Endothelial cell of umbilical vein (primary cell): Measurements from ENCODE around the gene FZD10. TPM values are rescaled to one million over a fixed set of nuclear protein-coding genes. Genes with fewer than 3 reads are reported as not detected.

Experiments
- BruUV-seq: library from RNA; stranded (reverse); fragments of 400-500 nt; replicated peaks from 2 replicates; lab custom pipeline; 2021; lab: Mats Ljungman, UMichigan
- CTCF ChIA-PET: fragments of 300-600, 350-600 bp; sonication (Branson Sonifier 250); formaldehyde crosslinking; loops from one replicate; lab custom pipeline; 2021; ENCODE audit warnings: antibody characterized with exemption, inconsistent platforms; lab: Charles Lee
- POLR2A ChIA-PET: fragments of 300-600, 350-600 bp; sonication (Branson Sonifier 250); formaldehyde crosslinking; loops from one replicate; lab custom pipeline; 2021; ENCODE audit warnings: antibody characterized with exemption, inconsistent platforms; lab: Charles Lee
- DNase-seq: peaks from one replicate; pipeline ENCODE4 v3.0.0-alpha.2; 2011; ENCODE audit warnings: low read depth, low spot score
- FAIRE-seq: peaks from 2 replicates; lab custom pipeline; 2011; peaks lifted over from hg19 to GRCh38; lab: Jason Lieb, UNC
- H2AFZ ChIP-seq: 2 replicates; pipeline ENCODE4 v1.6.0; 2012; ENCODE audit warnings: low read depth, low read length, control low read depth, inconsistent platforms
- H3K27ac ChIP-seq: 2 replicates; pipeline ENCODE4 v1.5.1; 2011; ENCODE audit warnings: low read depth, mild to moderate bottlenecking, control low read depth, low read length, moderate library complexity; ENCODE audit not compliant: insufficient read depth
- H3K27me3 ChIP-seq, 2 experiments: 2 replicates each; pipeline versions ENCODE4 v1.6.0 to v1.6.1; 2011; ENCODE audit warnings: low read length in 2 of 2, mixed read lengths in 1 of 2; ENCODE audit not compliant: control insufficient read depth in 2 of 2, insufficient read depth in 2 of 2
- H3K36me3 ChIP-seq, 2 experiments: 2 replicates in 1 of 2; 3 replicates in 1 of 2; pipeline ENCODE4 v1.5.1; 2011; ENCODE audit warnings: low read length in 2 of 2, mild to moderate bottlenecking in 1 of 2, moderate library complexity in 1 of 2; ENCODE audit not compliant: control insufficient read depth in 2 of 2, insufficient read depth in 2 of 2; ENCODE audit errors: extremely low read depth in 1 of 2
- H3K4me1 ChIP-seq: 3 replicates; pipeline ENCODE4 v1.5.1; 2011; ENCODE audit warnings: mild to moderate bottlenecking, low read length; ENCODE audit not compliant: control insufficient read depth, insufficient read depth; ENCODE audit errors: extremely low read depth
- H3K4me2 ChIP-seq: 2 replicates; pipeline ENCODE4 v1.6.1; 2011; ENCODE audit warnings: low read length, control low read depth, mixed read lengths; ENCODE audit not compliant: insufficient read depth
- H3K4me3 ChIP-seq, 3 experiments: fragments of 200-600 bp in 1 of 3; sonication (generic), shearing (Covaris generic) in 1 of 3; replicated peaks in 1 of 3; 2 replicates each; pipeline ENCODE4 v1.5.1; 2011 to 2016; ENCODE audit warnings: control low read depth in 3 of 3, low read length in 3 of 3, mild to moderate bottlenecking in 2 of 3, inconsistent platforms in 1 of 3, low read depth in 1 of 3, moderate library complexity in 1 of 3; ENCODE audit not compliant: insufficient read depth in 1 of 3
- H3K79me2 ChIP-seq: 2 replicates; pipeline ENCODE4 v1.6.0; 2012; ENCODE audit warnings: low read length, inconsistent platforms; ENCODE audit not compliant: control insufficient read depth, insufficient read depth
- H3K9ac ChIP-seq: replicated peaks from 2 replicates; pipeline ENCODE3; 2011; ENCODE audit warnings: low read length, control low read depth; ENCODE audit not compliant: insufficient read depth; ENCODE audit errors: extremely low read depth
- H3K9me1 ChIP-seq: replicated peaks from 3 replicates; pipeline ENCODE4 v1.6.0; 2011; ENCODE audit warnings: mild to moderate bottlenecking, low read length; ENCODE audit not compliant: control insufficient read depth, insufficient read depth; ENCODE audit errors: extremely low read depth
- H3K9me3 ChIP-seq: replicated peaks from 2 replicates; pipeline ENCODE4 v1.5.1; 2012; ENCODE audit warnings: low read length, inconsistent platforms; ENCODE audit not compliant: control insufficient read depth, insufficient read depth
- H4K20me1 ChIP-seq: replicated peaks from 2 replicates; pipeline ENCODE3; 2011; ENCODE audit warnings: mild to moderate bottlenecking, low read length; ENCODE audit not compliant: control insufficient read depth, insufficient read depth; ENCODE audit errors: extremely low read depth
- CTCF ChIP-seq, 2 donors: IDR thresholded peaks; 1 replicate in 1 of 2; 2 replicates in 1 of 2; pipeline ENCODE4 v1.5.1; 2011; ENCODE audit warnings: low read length in 2 of 2, mild to moderate bottlenecking in 2 of 2, moderate library complexity in 2 of 2, control low read depth in 1 of 2, inconsistent platforms in 1 of 2, low read depth in 1 of 2; ENCODE audit not compliant: insufficient read depth in 1 of 2; ENCODE audit errors: extremely low read depth in 1 of 2
- EZH2 ChIP-seq: IDR thresholded peaks from 2 replicates; pipeline ENCODE4 v1.6.1; 2012; ENCODE audit warnings: borderline replicate concordance, low read depth, mild to moderate bottlenecking, moderate library complexity, low read length, inconsistent platforms; ENCODE audit not compliant: severe bottlenecking
- FOS ChIP-seq: IDR thresholded peaks from 2 replicates; pipeline ENCODE4 v1.6.1; 2011; ENCODE audit warnings: mild to moderate bottlenecking, low read length, moderate library complexity, borderline replicate concordance; ENCODE audit not compliant: insufficient read depth
- GATA2 ChIP-seq: IDR thresholded peaks from 2 replicates; pipeline ENCODE4 v1.7.0; 2011; ENCODE audit warnings: low read depth, mild to moderate bottlenecking, moderate library complexity, mixed read lengths, low read length; ENCODE audit not compliant: insufficient read length, insufficient read depth
- JUN ChIP-seq: IDR thresholded peaks from 2 replicates; pipeline ENCODE4 v1.6.1; 2011; ENCODE audit warnings: borderline replicate concordance, low read depth; ENCODE audit not compliant: insufficient read length, insufficient read depth
- MAX ChIP-seq: IDR thresholded peaks from 2 replicates; pipeline ENCODE4 v1.6.1; 2011; ENCODE audit not compliant: insufficient read depth, insufficient read length
- MYC ChIP-seq: IDR thresholded peaks from one replicate; pipeline ENCODE4 v1.6.1; 2011; ENCODE audit warnings: mild to moderate bottlenecking, low read depth, low read length
- POLR2A ChIP-seq: IDR thresholded peaks from 2 replicates; pipeline ENCODE4 v1.6.1; 2012; ENCODE audit warnings: low read depth, mild to moderate bottlenecking, control low read depth, low read length
- POLR2AphosphoS5 ChIP-seq: IDR thresholded peaks from 2 replicates; pipeline ENCODE4 v1.6.1; 2012; ENCODE audit warnings: low read depth, mild to moderate bottlenecking, control low read depth, low read length, moderate library complexity; ENCODE audit not compliant: insufficient read depth
- dilution Hi-C: fragments of 300-500 bp; cut with MboI; formaldehyde crosslinking; loops from one replicate; pipeline ENCODE4 v1.15.0; 2019; ENCODE audit warnings: low sequenced_read_pairs; ENCODE audit not compliant: extremely low pct_ligation_motif_present
- intact Hi-C: fragments of 100-400 bp; cut with micrococcal nuclease; formaldehyde crosslinking; loops from one replicate; pipeline ENCODE4 v1.10.0; 2022
- polyA plus RNA-seq, 4 experiments: library from polyadenylated mRNA; depleted of rRNA in 3 of 4; stranded (reverse) in 3 of 4; unstranded in 1 of 4; fragments of >200 nt; gene quantifications; 2 replicates each; pipeline versions ENCODE4 v1.2.1 to v1.2.3, GENCODE V29; 2011 to 2012; ENCODE audit warnings: missing spikeins in 1 of 4
- total RNA-seq: library from RNA; stranded (reverse); gene quantifications from 2 replicates; pipeline ENCODE4 v1.2.3, GENCODE V29; 2021

The FZD10 gene
- total and polyA plus RNA-seq, 2 donors (not counting 3 experiments of a cell fraction or from before 2014, with no cell fraction given), result not detected

GRCh38 chr12:130158754-130159059 lies 3.6 kb upstream of the FZD10 start:
- Histone ChIP-seq H3K4me3 (no peak overlapping the region), H3K4me2 (no peak overlapping the region), H2AFZ (no peak overlapping the region), H3K9ac (no peak overlapping the region), H3K9me3 (no peaks in the 10 kb centered on the region), H4K20me1 (no peaks in the 10 kb centered on the region), H3K27ac (no peak overlapping the region), H3K79me2 (no peaks in the 10 kb centered on the region), H3K4me1 (no peaks in the 10 kb centered on the region), H3K9me1 (no peaks in the 10 kb centered on the region), H3K27me3 (peaks cover 10 to 23% of the 10 kb centered on the region in 2 experiments), H3K36me3 (no peaks in the 10 kb centered on the region)
- no TSS peak for BruUV-seq
- FAIRE-seq (no peak), DNase-seq (no peak)
- intact Hi-C loops (no loop called here), dilution Hi-C loops (no loop called here)
- CTCF ChIA-PET, result no interaction called here
- no peak for TF ChIP-seq POLR2AphosphoS5
- no peak for TF ChIP-seq POLR2A
- no peak for TF ChIP-seq CTCF (IDR thresholded peaks at IDR 0.05; ENCODE audit: extremely low read depth in 1 of 2, insufficient read depth in 1 of 2, low read depth in 1 of 2, low read length in 2 of 2)
- no peak for TF ChIP-seq EZH2
- TF ChIP-seq JUN, result no peak
- TF ChIP-seq MAX, result no peak
- TF ChIP-seq MYC, result no peak
- no peak for TF ChIP-seq FOS
- no peak for TF ChIP-seq GATA2
- POLR2A ChIA-PET, result no interaction called here
